Measurements from ENCODE around the gene RNF34.

The RNF34 gene

GRCh38 chr12:121439715-121440114 is 39.8 kb downstream of the RNF34 start:
- no peak for DNase-seq (ENCODE audit: low spot score)

GRCh38 chr12:121440768-121441167 is 40.9 kb downstream of the RNF34 start:
- DNase-seq (ENCODE audit: low spot score) = no peak

- no peak for DNase-seq (ENCODE audit: low spot score)
Measured at GRCh38 chr12:121441555-121441954, 41.6 kb downstream of the RNF34 start.

GRCh38 chr12:121442028-121442948 is 42.4 kb downstream of the RNF34 start:
- no peak for DNase-seq (ENCODE audit: low spot score)

GRCh38 chr12:121443193-121443870 is 43.4 kb downstream of the RNF34 start:
- peak; percentile 70 for DNase-seq (ENCODE audit: low spot score)

GRCh38 chr12:121443911-121444841 is 44.3 kb downstream of the RNF34 start:
- no peak for DNase-seq (ENCODE audit: low spot score)

- no peak for DNase-seq (ENCODE audit: low spot score)
Measured at GRCh38 chr12:121444842-121445202, 44.9 kb downstream of the RNF34 start.

- DNase-seq (ENCODE audit: low spot score) = no peak
Measured at GRCh38 chr12:121446750-121447149, 46.8 kb downstream of the RNF34 start.

- DNase-seq (ENCODE audit: low spot score) = no peak
Measured at GRCh38 chr12:121448771-121449315, 48.9 kb downstream of the RNF34 start.

- no peak for DNase-seq (ENCODE audit: low spot score)
Measured at GRCh38 chr12:121451961-121452339, 52.0 kb downstream of the RNF34 start.

GRCh38 chr12:121452340-121452984 is 52.5 kb downstream of the RNF34 start:
- DNase-seq (ENCODE audit: low spot score) = peak; percentile 32

- DNase-seq (ENCODE audit: low spot score) = no peak
Measured at GRCh38 chr12:121452985-121453360, 53.1 kb downstream of the RNF34 start.

GRCh38 chr12:121453629-121454028 is 53.7 kb downstream of the RNF34 start:
- no peak for DNase-seq (ENCODE audit: low spot score)

- DNase-seq (ENCODE audit: low spot score) = no peak
Measured at GRCh38 chr12:121454921-121455320, 55.0 kb downstream of the RNF34 start.

GRCh38 chr12:121455766-121456420 is 56.0 kb downstream of the RNF34 start:
- DNase-seq (ENCODE audit: low spot score) = no peak

- no peak for DNase-seq (ENCODE audit: low spot score)
Measured at GRCh38 chr12:121456551-121456950, 56.6 kb downstream of the RNF34 start.

- DNase-seq (ENCODE audit: low spot score) = no peak
Measured at GRCh38 chr12:121461048-121461447, 61.1 kb downstream of the RNF34 start.

- no peak for DNase-seq (ENCODE audit: low spot score)
Measured at GRCh38 chr12:121464331-121464730, 64.4 kb downstream of the RNF34 start.

GRCh38 chr12:121465921-121466793 is 66.2 kb downstream of the RNF34 start:
- peak; percentile 27 for DNase-seq (ENCODE audit: low spot score)

All from LoVo (cell line).